Liver (tissue), 9 donors: ENCODE results near the gene COL5A1. TPM values are rescaled to one million over a fixed set of nuclear protein-coding genes. Genes with fewer than 3 reads are reported as not detected.

ENCODE experiments used
- DNase-seq: peaks from one replicate; pipeline ENCODE4 v3.0.0-alpha.2; 2017; ENCODE audit warnings: low spot score
- H3K27ac ChIP-seq, 2 donors: one replicate each; pipeline ENCODE4 v1.7.0; 2013; ENCODE audit warnings: inconsistent platforms in 2 of 2, low read length in 2 of 2, control low read depth in 1 of 2, low read depth in 1 of 2, mild to moderate bottlenecking in 1 of 2
- H3K27me3 ChIP-seq, 4 donors: one replicate each; pipeline versions ENCODE4 v1.6.1 to v1.7.0; 2013; ENCODE audit warnings: low read length in 3 of 4, inconsistent platforms in 1 of 4, mild to moderate bottlenecking in 1 of 4, moderate library complexity in 1 of 4; ENCODE audit not compliant: control insufficient read depth in 4 of 4, insufficient read depth in 4 of 4
- H3K36me3 ChIP-seq, 4 donors: one replicate each; pipeline versions ENCODE4 v1.6.1 to v1.7.0; 2013; ENCODE audit warnings: low read length in 3 of 4, mild to moderate bottlenecking in 3 of 4, low read depth in 1 of 4, moderate library complexity in 1 of 4; ENCODE audit not compliant: control insufficient read depth in 4 of 4, insufficient read depth in 3 of 4
- H3K4me1 ChIP-seq, 4 donors: one replicate each; pipeline versions ENCODE4 v1.6.1 to v1.7.0; 2013; ENCODE audit warnings: low read length in 3 of 4, mild to moderate bottlenecking in 3 of 4, moderate library complexity in 1 of 4; ENCODE audit not compliant: control insufficient read depth in 4 of 4, insufficient read depth in 4 of 4
- H3K4me3 ChIP-seq, 3 donors: one replicate each; pipeline versions ENCODE4 v1.6.1 to v1.7.0; 2013; ENCODE audit warnings: low read length in 3 of 3, control low read depth in 1 of 3, low read depth in 1 of 3, mild to moderate bottlenecking in 1 of 3
- H3K9ac ChIP-seq, 2 donors: one replicate each; pipeline ENCODE4 v1.7.0; 2013; ENCODE audit warnings: low read length in 2 of 2, mild to moderate bottlenecking in 2 of 2, moderate library complexity in 2 of 2, control low read depth in 1 of 2, low read depth in 1 of 2
- H3K9me3 ChIP-seq, 4 donors: one replicate each; pipeline versions ENCODE4 v1.6.1 to v1.7.0; 2013; ENCODE audit warnings: low read length in 3 of 4; ENCODE audit not compliant: control insufficient read depth in 4 of 4
- EGR1 ChIP-seq, 2 donors: IDR thresholded peaks; 2 replicates each; pipeline ENCODE4 v1.6.1; 2016 to 2018; ENCODE audit warnings: antibody characterized with exemption in 2 of 2, low read depth in 2 of 2
- FOXA1 ChIP-seq: IDR thresholded peaks from 2 replicates; pipeline ENCODE4 v1.6.1; 2016; ENCODE audit warnings: antibody characterized with exemption
- FOXA2 ChIP-seq: IDR thresholded peaks from 2 replicates; pipeline ENCODE4 v1.6.1; 2016; ENCODE audit warnings: antibody characterized with exemption
- HNF4A ChIP-seq, 2 donors: conservative IDR thresholded peaks; 2 replicates each; pipeline ENCODE4 v1.6.1; 2016; ENCODE audit warnings: antibody characterized with exemption in 2 of 2, mild to moderate bottlenecking in 2 of 2
- HNF4G ChIP-seq: IDR thresholded peaks from 2 replicates; pipeline ENCODE4 v1.6.1; 2016; ENCODE audit warnings: antibody characterized with exemption
- JUND ChIP-seq, 2 donors: IDR thresholded peaks; 2 replicates each; pipeline ENCODE4 v1.6.1; 2016; ENCODE audit warnings: antibody characterized with exemption in 2 of 2
- NR2F2 ChIP-seq: IDR thresholded peaks from 2 replicates; pipeline ENCODE4 v1.6.1; 2016; ENCODE audit warnings: antibody characterized with exemption
- RAD21 ChIP-seq, 2 donors: IDR thresholded peaks; 2 replicates each; pipeline ENCODE4 v1.6.1; 2016; ENCODE audit warnings: antibody characterized with exemption in 2 of 2, mild to moderate bottlenecking in 2 of 2
- SP1 ChIP-seq: IDR thresholded peaks from 2 replicates; pipeline ENCODE4 v1.6.1; 2018; ENCODE audit warnings: antibody characterized with exemption, mild to moderate bottlenecking
- TAF1 ChIP-seq: conservative IDR thresholded peaks from 2 replicates; pipeline ENCODE4 v1.6.1; 2016; ENCODE audit warnings: antibody characterized with exemption, mild to moderate bottlenecking
- YY1 ChIP-seq: IDR thresholded peaks from 2 replicates; pipeline ENCODE4 v1.6.1; 2016; ENCODE audit warnings: antibody characterized with exemption, mild to moderate bottlenecking
- WGBS: extraction: QIAGEN DNeasy Blood & Tissue Kit; methylation state at CpG from one replicate; pipeline ENCODE4 v1.1.7; 2013; 5-methylcytosine and 5-hydroxymethylcytosine counted together
- polyA plus RNA-seq, 2 donors: library from polyadenylated mRNA; stranded (reverse) in 1 of 2; unstranded in 1 of 2; fragments of 200-250 nt in 1 of 2; fragments of >200 nt in 1 of 2; fragmentation: Nextera tagmentation in 1 of 2; extraction: Ambion mirVana in 1 of 2; gene quantifications; one replicate each; pipeline versions ENCODE4 v1.2.1 to v1.2.3, GENCODE V29; 2013 to 2015
- total RNA-seq, 2 donors: library from RNA; depleted of rRNA; stranded (reverse); fragments of >200 nt; gene quantifications; one replicate each; pipeline ENCODE4 v1.2.3, GENCODE V29; 2014
- TF ChIP-seq, protein P1 (sequence below): IDR thresholded peaks from 2 replicates; pipeline ENCODE4 v1.6.1; 2016; ENCODE audit warnings: antibody characterized with exemption
- TF ChIP-seq, protein P2 (sequence below): fragments of 150-350 bp; IDR thresholded peaks from 2 replicates; pipeline ENCODE4 v1.5.1; 2017; ENCODE audit warnings: improper control_type of control experiment, low read depth, low read length; ENCODE audit not compliant: missing input control
- TF ChIP-seq, protein P3 (sequence below): IDR thresholded peaks from 2 replicates; pipeline ENCODE4 v1.6.1; 2016; ENCODE audit warnings: antibody characterized with exemption
- TF ChIP-seq, protein P4 (sequence below): IDR thresholded peaks from 2 replicates; pipeline ENCODE4 v1.6.1; 2016; ENCODE audit warnings: antibody characterized with exemption, mild to moderate bottlenecking
- TF ChIP-seq, protein P5 (sequence below): IDR thresholded peaks from 2 replicates; pipeline ENCODE4 v1.6.1; 2016; ENCODE audit warnings: antibody characterized with exemption
- donor health status: healthy.
- donor health status: healthy.
- donor health status: healthy.
- donor health status: healthy.
- donor health status: healthy.

Gene COL5A1
- total and polyA plus RNA-seq, 4 donors = 0.67 to 15.6 (median 11.2) TPM

DNA sequence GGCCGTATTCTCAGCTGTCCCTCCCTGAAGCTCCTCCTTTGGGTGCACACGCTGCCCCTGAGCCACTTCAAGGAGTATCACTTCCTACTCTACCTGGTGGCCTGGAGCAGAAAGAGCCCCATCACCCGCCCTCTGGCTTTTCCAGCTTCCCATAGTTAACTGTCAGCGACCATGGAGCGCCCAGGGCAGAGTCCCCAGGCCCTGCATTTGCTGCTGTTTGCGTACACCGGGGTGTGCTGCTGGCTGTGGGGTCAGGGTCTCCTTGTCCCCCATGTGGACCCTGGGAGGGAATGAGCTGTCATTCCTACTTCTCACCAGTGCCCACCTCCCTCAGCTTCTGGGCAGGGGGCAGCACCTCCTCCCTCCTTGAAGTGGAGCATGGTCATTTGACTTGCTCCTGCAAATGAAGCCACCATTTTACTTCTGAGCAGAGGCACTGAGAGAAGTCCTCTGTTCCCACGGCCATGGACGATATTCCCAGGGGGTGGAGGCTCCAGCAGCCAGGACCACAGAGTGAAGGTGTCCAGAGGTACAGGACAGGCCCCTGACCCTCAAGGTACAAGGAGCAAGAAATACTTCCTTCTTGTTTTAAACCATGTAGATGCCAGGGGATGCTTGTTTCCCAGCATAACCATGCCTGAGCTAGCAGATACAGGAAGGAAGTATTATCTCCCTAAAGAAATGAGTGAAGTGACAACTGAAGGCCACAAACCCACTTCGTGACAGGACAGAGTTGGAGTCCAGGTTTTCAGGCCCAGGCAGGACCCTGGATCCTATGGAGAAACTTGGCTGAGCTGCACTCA lies 40.6 kb upstream of the COL5A1 start:
- no peak overlapping the region for H3K27ac ChIP-seq
- peaks cover 2 to 9% (median 4%) of the 10 kb centered on the region in 4 donors for H3K9me3 ChIP-seq
- peaks cover 0 to 13% (median 3%) of the 10 kb centered on the region in 4 donors for H3K27me3 ChIP-seq
- H3K9ac ChIP-seq = no peak overlapping the region
- no peaks in the 10 kb centered on the region for H3K36me3 ChIP-seq
- WGBS = 85% methylated on average over 10 of the region's 10 CpGs
- no peak for TF ChIP-seq RAD21 (IDR thresholded peaks at IDR 0.05)
- TF ChIP-seq, protein P1, sequence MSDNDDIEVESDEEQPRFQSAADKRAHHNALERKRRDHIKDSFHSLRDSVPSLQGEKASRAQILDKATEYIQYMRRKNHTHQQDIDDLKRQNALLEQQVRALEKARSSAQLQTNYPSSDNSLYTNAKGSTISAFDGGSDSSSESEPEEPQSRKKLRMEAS = no peak
- TF ChIP-seq, protein P2, sequence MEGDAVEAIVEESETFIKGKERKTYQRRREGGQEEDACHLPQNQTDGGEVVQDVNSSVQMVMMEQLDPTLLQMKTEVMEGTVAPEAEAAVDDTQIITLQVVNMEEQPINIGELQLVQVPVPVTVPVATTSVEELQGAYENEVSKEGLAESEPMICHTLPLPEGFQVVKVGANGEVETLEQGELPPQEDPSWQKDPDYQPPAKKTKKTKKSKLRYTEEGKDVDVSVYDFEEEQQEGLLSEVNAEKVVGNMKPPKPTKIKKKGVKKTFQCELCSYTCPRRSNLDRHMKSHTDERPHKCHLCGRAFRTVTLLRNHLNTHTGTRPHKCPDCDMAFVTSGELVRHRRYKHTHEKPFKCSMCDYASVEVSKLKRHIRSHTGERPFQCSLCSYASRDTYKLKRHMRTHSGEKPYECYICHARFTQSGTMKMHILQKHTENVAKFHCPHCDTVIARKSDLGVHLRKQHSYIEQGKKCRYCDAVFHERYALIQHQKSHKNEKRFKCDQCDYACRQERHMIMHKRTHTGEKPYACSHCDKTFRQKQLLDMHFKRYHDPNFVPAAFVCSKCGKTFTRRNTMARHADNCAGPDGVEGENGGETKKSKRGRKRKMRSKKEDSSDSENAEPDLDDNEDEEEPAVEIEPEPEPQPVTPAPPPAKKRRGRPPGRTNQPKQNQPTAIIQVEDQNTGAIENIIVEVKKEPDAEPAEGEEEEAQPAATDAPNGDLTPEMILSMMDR = no peak
- TF ChIP-seq JUND (IDR thresholded peaks at IDR 0.05) = no peak
- TF ChIP-seq, protein P3, sequence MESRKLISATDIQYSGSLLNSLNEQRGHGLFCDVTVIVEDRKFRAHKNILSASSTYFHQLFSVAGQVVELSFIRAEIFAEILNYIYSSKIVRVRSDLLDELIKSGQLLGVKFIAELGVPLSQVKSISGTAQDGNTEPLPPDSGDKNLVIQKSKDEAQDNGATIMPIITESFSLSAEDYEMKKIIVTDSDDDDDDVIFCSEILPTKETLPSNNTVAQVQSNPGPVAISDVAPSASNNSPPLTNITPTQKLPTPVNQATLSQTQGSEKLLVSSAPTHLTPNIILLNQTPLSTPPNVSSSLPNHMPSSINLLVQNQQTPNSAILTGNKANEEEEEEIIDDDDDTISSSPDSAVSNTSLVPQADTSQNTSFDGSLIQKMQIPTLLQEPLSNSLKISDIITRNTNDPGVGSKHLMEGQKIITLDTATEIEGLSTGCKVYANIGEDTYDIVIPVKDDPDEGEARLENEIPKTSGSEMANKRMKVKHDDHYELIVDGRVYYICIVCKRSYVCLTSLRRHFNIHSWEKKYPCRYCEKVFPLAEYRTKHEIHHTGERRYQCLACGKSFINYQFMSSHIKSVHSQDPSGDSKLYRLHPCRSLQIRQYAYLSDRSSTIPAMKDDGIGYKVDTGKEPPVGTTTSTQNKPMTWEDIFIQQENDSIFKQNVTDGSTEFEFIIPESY = no peak
- TF ChIP-seq, protein P4, sequence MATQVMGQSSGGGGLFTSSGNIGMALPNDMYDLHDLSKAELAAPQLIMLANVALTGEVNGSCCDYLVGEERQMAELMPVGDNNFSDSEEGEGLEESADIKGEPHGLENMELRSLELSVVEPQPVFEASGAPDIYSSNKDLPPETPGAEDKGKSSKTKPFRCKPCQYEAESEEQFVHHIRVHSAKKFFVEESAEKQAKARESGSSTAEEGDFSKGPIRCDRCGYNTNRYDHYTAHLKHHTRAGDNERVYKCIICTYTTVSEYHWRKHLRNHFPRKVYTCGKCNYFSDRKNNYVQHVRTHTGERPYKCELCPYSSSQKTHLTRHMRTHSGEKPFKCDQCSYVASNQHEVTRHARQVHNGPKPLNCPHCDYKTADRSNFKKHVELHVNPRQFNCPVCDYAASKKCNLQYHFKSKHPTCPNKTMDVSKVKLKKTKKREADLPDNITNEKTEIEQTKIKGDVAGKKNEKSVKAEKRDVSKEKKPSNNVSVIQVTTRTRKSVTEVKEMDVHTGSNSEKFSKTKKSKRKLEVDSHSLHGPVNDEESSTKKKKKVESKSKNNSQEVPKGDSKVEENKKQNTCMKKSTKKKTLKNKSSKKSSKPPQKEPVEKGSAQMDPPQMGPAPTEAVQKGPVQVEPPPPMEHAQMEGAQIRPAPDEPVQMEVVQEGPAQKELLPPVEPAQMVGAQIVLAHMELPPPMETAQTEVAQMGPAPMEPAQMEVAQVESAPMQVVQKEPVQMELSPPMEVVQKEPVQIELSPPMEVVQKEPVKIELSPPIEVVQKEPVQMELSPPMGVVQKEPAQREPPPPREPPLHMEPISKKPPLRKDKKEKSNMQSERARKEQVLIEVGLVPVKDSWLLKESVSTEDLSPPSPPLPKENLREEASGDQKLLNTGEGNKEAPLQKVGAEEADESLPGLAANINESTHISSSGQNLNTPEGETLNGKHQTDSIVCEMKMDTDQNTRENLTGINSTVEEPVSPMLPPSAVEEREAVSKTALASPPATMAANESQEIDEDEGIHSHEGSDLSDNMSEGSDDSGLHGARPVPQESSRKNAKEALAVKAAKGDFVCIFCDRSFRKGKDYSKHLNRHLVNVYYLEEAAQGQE = no peak
- TF ChIP-seq NR2F2 = no peak
- no peak for TF ChIP-seq HNF4A (conservative IDR thresholded peaks at IDR 0.05)
- TF ChIP-seq, protein P5, sequence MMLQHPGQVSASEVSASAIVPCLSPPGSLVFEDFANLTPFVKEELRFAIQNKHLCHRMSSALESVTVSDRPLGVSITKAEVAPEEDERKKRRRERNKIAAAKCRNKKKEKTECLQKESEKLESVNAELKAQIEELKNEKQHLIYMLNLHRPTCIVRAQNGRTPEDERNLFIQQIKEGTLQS = no peak
- TF ChIP-seq SP1 = no peak
- TF ChIP-seq TAF1 = no peak
- TF ChIP-seq FOXA1 = no peak
- TF ChIP-seq FOXA2 = no peak
- no peak overlapping the region for H3K4me3 ChIP-seq
- peak; percentile 19 for DNase-seq
- H3K4me1 ChIP-seq = no peaks in the 10 kb centered on the region

DNA sequence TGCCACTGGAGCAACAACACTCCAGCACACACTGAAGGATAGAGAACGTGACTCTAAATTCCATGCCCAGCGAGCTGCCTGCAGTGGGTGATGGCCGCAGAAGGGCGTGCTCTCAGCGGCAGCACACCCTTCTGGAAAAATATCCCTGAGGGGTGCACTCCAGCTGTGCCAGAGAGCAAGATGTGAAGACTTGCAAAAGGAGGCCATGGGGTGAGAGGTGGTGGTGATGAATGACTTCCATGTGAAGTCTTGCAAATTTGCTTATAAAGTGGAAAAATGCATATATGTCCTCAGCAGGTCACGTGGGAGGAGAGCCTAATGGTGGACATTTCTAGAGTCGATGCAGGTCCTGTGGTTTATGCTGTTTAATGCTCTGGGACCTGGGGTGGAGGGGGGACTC lies 39.8 kb upstream of the COL5A1 start:
- H3K9ac ChIP-seq = no peak overlapping the region
- no peak for TF ChIP-seq TAF1
- TF ChIP-seq YY1 = no peak
- TF ChIP-seq, protein P5 = no peak
- TF ChIP-seq SP1 = no peak
- no peak for TF ChIP-seq HNF4G
- no peak for TF ChIP-seq FOXA2
- no peak for TF ChIP-seq RAD21 (IDR thresholded peaks at IDR 0.05)
- no peak for TF ChIP-seq JUND (IDR thresholded peaks at IDR 0.05)
- TF ChIP-seq, protein P4 = no peak
- TF ChIP-seq, protein P1 = no peak
- no peak for TF ChIP-seq EGR1 (IDR thresholded peaks at IDR 0.05; ENCODE audit: low read depth in 2 of 2)
- H3K9me3 ChIP-seq = peaks cover 2 to 9% (median 4%) of the 10 kb centered on the region in 4 donors
- H3K4me3 ChIP-seq = no peak overlapping the region
- DNase-seq = no peak
- WGBS = 94% methylated on average over 7 of the region's 7 CpGs
- H3K27me3 ChIP-seq = peaks cover 0 to 13% (median 3%) of the 10 kb centered on the region in 4 donors
- no peak overlapping the region for H3K27ac ChIP-seq
- H3K36me3 ChIP-seq = no peaks in the 10 kb centered on the region
- H3K4me1 ChIP-seq = no peaks in the 10 kb centered on the region
